K562 (cell line): Measurements from ENCODE around the gene CCT5. TPM values are rescaled to one million over a fixed set of nuclear protein-coding genes. Genes with fewer than 3 reads are reported as not detected.

Experiments used
- BDP1 ChIP-seq: IDR thresholded peaks from 3 replicates; pipeline ENCODE4 v1.6.1; 2011; ENCODE audit not compliant: insufficient read length, insufficient read depth
- EZH2 ChIP-seq: IDR thresholded peaks from 2 replicates; pipeline ENCODE4 v1.6.1; 2012; ENCODE audit warnings: low read depth, mild to moderate bottlenecking, inconsistent platforms, low read length, borderline replicate concordance
- GABPA ChIP-seq: fragments of 200-800 bp; sonication (Bioruptor generic); conservative IDR thresholded peaks from 2 replicates; pipeline ENCODE4 v1.6.1; 2016; ENCODE audit warnings: low read depth, missing genetic modification characterization, missing compliant biosample characterization
- KLF6 ChIP-seq: fragments of 250-450 bp; sonication (Bioruptor Pico); IDR thresholded peaks from 2 replicates; pipeline ENCODE4 v1.4.0; 2020; ENCODE audit warnings: mild to moderate bottlenecking, moderate library complexity, borderline replicate concordance
- MEIS2 ChIP-seq: fragments of 450-650 bp; IDR thresholded peaks from 2 replicates; pipeline ENCODE4 v1.6.1; 2014; ENCODE audit warnings: mild to moderate bottlenecking; ENCODE audit not compliant: partially characterized antibody
- MIER1 ChIP-seq: fragments of 450-650 bp; IDR thresholded peaks from 2 replicates; pipeline ENCODE4 v1.6.1; 2016; ENCODE audit warnings: antibody characterized with exemption, mild to moderate bottlenecking, low read depth
- NCOR1 ChIP-seq: fragments of 450-650 bp; IDR thresholded peaks from 2 replicates; pipeline ENCODE4 v1.6.1; 2016; ENCODE audit warnings: mild to moderate bottlenecking, moderate library complexity
- NFIX ChIP-seq: fragments of 250-450 bp; sonication (Bioruptor Pico); IDR thresholded peaks from 2 replicates; pipeline ENCODE4 v1.4.0; 2020; ENCODE audit warnings: low read depth, mild to moderate bottlenecking, moderate library complexity
- POLR2B ChIP-seq: fragments of 450-650 bp; IDR thresholded peaks from 2 replicates; pipeline ENCODE4 v1.6.1; 2018; ENCODE audit warnings: low read depth; ENCODE audit not compliant: partially characterized antibody
- PPARD ChIP-seq: fragments of 250-450 bp; sonication (Bioruptor Pico); IDR thresholded peaks from 2 replicates; pipeline ENCODE4 v1.8.0; 2022; ENCODE audit warnings: inconsistent platforms, mild to moderate bottlenecking, moderate library complexity
- PRMT5 ChIP-seq: sonication (generic); formaldehyde crosslinking; IDR thresholded peaks from 2 replicates; pipeline ENCODE4 v1.5.0; 2020; ENCODE audit warnings: missing genetic modification reagents
- PTBP1 ChIP-seq: fragments of 200-400 bp; formaldehyde crosslinking; IDR thresholded peaks from 2 replicates; pipeline ENCODE4 v1.6.1; 2017; ENCODE audit warnings: low read depth, low read length
- PYGO2 ChIP-seq: fragments of 450-650 bp; IDR thresholded peaks from 2 replicates; pipeline ENCODE4 v1.6.1; 2016; ENCODE audit warnings: mild to moderate bottlenecking, missing genetic modification characterization, moderate library complexity, missing compliant biosample characterization
- SAFB ChIP-seq: fragments of 200-400 bp; formaldehyde crosslinking; IDR thresholded peaks from 2 replicates; pipeline ENCODE4 v1.6.1; 2017; ENCODE audit warnings: low read depth, low read length, borderline replicate concordance
- ZNF253 ChIP-seq: fragments of 250-450 bp; sonication (Bioruptor Pico); conservative IDR thresholded peaks from 2 replicates; pipeline ENCODE4 v1.6.1; 2021; ENCODE audit warnings: mild to moderate bottlenecking
- ZNF785 ChIP-seq: fragments of 250-450 bp; sonication (Bioruptor Pico); IDR thresholded peaks from 2 replicates; pipeline ENCODE4 v1.4.0; 2020; ENCODE audit warnings: mild to moderate bottlenecking
- polyA plus RNA-seq, 8 experiments: library from polyadenylated mRNA; depleted of rRNA in 4 of 8; stranded (reverse) in 5 of 8; unstranded in 3 of 8; fragments of >200 nt; fragmentation: Nextera tagmentation in 2 of 8; fragmentation: Illumina TruSeq in 1 of 8; extraction: Ambion mirVana in 2 of 8; extraction: Trizol in 1 of 8; gene quantifications; 2 replicates each; pipeline versions ENCODE4 v1.2.1 to v1.2.3, GENCODE V29; 2011 to 2014; ENCODE audit warnings: inconsistent platforms in 1 of 8, missing spikeins in 1 of 8
- total RNA-seq, 7 experiments: library from RNA; depleted of rRNA in 6 of 7; stranded (reverse); fragments of >200 nt in 6 of 7; fragmentation: Illumina TruSeq in 2 of 7; extraction: Trizol in 2 of 7; gene quantifications; 2 replicates each; pipeline versions ENCODE4 v1.2.1 to v1.2.3, GENCODE V29; 2011 to 2021; ENCODE audit warnings: low replicate concordance in 1 of 7
- TF ChIP-seq, protein P1 (sequence below): fragments of 250-450 bp; sonication (Bioruptor Pico); IDR thresholded peaks from 2 replicates; pipeline ENCODE4 v1.5.0; 2020; ENCODE audit warnings: mild to moderate bottlenecking, borderline replicate concordance
- TF ChIP-seq, protein P2 (sequence below): fragments of 250-450 bp; sonication (Bioruptor Pico); IDR thresholded peaks from 2 replicates; pipeline ENCODE4 v1.9.0; 2021; ENCODE audit warnings: mild to moderate bottlenecking
- TF ChIP-seq, protein P3 (sequence below): sonication (generic); formaldehyde crosslinking; IDR thresholded peaks from 2 replicates; pipeline ENCODE4 v1.8.1; 2023; ENCODE audit warnings: mild to moderate bottlenecking, missing genetic modification reagents
- TF ChIP-seq, protein P4 (sequence below): sonication (generic); formaldehyde crosslinking; IDR thresholded peaks from 2 replicates; pipeline ENCODE4 v1.8.0; 2022; ENCODE audit warnings: mild to moderate bottlenecking, low read depth, missing genetic modification reagents
- TF ChIP-seq, protein P5 (sequence below): sonication (generic); formaldehyde crosslinking; IDR thresholded peaks from 2 replicates; pipeline ENCODE4 v1.8.0; 2022; ENCODE audit warnings: mild to moderate bottlenecking, missing genetic modification reagents

Gene CCT5
- total and polyA plus RNA-seq, 9 of the 15 experiments (the other 6 are each of a cell fraction or from before 2014, with no cell fraction given): 782 to 1,606 (median 1,153) TPM

DNA sequence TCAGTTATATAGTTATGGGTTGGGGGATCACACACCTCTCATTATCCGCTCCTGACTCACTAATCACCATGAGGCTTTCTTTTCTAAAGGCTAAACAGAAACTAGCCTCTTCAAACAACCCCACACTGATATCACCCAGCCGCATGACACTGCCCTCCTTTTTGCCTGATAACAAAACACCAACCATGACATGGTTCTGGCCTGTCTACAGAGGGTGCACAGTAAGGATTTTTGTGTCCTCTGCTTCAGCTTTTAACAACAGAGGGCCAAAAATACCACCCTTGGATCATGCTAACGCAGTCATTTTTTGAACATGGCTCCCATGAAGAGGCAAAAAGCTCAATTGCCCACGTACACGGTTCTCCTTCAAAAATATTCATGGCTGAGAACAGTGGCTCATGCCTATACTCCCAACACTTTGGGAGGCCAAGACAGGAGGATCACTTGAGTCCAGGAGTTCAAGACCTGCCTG lies 53.7 kb downstream of the CCT5 start (continued):
- TF ChIP-seq, protein P1, sequence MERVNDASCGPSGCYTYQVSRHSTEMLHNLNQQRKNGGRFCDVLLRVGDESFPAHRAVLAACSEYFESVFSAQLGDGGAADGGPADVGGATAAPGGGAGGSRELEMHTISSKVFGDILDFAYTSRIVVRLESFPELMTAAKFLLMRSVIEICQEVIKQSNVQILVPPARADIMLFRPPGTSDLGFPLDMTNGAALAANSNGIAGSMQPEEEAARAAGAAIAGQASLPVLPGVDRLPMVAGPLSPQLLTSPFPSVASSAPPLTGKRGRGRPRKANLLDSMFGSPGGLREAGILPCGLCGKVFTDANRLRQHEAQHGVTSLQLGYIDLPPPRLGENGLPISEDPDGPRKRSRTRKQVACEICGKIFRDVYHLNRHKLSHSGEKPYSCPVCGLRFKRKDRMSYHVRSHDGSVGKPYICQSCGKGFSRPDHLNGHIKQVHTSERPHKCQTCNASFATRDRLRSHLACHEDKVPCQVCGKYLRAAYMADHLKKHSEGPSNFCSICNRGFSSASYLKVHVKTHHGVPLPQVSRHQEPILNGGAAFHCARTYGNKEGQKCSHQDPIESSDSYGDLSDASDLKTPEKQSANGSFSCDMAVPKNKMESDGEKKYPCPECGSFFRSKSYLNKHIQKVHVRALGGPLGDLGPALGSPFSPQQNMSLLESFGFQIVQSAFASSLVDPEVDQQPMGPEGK (CRISPR knock-in tag): no peak
- TF ChIP-seq EZH2: no peak
- peak; percentile 38; the same call in 1 of the 2 replicates for TF ChIP-seq PYGO2 (tag)
- no peak for TF ChIP-seq PTBP1
- TF ChIP-seq KLF6: peak; percentile 94
- TF ChIP-seq ZNF785 (CRISPR knock-in tag): peak; percentile 74; the same call in 1 of the 2 replicates
- TF ChIP-seq PRMT5 (CRISPR knock-in tag): no peak
- TF ChIP-seq NFIX (CRISPR knock-in tag): no peak
- no peak for TF ChIP-seq MIER1
- no peak for TF ChIP-seq GABPA (tag)
- TF ChIP-seq BDP1: no peak
- TF ChIP-seq, protein P2, sequence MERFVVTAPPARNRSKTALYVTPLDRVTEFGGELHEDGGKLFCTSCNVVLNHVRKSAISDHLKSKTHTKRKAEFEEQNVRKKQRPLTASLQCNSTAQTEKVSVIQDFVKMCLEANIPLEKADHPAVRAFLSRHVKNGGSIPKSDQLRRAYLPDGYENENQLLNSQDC: no peak
- TF ChIP-seq SAFB: no peak
- no peak for TF ChIP-seq PPARD (CRISPR knock-in tag)
- TF ChIP-seq NCOR1: peak; percentile 66
- no peak for TF ChIP-seq ZNF253 (CRISPR knock-in tag)
- TF ChIP-seq, protein P3, sequence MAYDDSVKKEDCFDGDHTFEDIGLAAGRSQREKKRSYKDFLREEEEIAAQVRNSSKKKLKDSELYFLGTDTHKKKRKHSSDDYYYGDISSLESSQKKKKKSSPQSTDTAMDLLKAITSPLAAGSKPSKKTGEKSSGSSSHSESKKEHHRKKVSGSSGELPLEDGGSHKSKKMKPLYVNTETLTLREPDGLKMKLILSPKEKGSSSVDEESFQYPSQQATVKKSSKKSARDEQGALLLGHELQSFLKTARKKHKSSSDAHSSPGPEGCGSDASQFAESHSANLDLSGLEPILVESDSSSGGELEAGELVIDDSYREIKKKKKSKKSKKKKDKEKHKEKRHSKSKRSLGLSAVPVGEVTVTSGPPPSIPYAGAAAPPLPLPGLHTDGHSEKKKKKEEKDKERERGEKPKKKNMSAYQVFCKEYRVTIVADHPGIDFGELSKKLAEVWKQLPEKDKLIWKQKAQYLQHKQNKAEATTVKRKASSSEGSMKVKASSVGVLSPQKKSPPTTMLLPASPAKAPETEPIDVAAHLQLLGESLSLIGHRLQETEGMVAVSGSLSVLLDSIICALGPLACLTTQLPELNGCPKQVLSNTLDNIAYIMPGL (CRISPR knock-in tag): no peak
- no peak for TF ChIP-seq MEIS2
- TF ChIP-seq, protein P4, sequence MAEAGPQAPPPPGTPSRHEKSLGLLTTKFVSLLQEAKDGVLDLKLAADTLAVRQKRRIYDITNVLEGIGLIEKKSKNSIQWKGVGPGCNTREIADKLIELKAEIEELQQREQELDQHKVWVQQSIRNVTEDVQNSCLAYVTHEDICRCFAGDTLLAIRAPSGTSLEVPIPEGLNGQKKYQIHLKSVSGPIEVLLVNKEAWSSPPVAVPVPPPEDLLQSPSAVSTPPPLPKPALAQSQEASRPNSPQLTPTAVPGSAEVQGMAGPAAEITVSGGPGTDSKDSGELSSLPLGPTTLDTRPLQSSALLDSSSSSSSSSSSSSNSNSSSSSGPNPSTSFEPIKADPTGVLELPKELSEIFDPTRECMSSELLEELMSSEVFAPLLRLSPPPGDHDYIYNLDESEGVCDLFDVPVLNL (CRISPR knock-in tag): no peak
- TF ChIP-seq, protein P5, sequence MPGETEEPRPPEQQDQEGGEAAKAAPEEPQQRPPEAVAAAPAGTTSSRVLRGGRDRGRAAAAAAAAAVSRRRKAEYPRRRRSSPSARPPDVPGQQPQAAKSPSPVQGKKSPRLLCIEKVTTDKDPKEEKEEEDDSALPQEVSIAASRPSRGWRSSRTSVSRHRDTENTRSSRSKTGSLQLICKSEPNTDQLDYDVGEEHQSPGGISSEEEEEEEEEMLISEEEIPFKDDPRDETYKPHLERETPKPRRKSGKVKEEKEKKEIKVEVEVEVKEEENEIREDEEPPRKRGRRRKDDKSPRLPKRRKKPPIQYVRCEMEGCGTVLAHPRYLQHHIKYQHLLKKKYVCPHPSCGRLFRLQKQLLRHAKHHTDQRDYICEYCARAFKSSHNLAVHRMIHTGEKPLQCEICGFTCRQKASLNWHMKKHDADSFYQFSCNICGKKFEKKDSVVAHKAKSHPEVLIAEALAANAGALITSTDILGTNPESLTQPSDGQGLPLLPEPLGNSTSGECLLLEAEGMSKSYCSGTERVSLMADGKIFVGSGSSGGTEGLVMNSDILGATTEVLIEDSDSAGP (CRISPR knock-in tag): no peak
- TF ChIP-seq POLR2B: no peak
